ENCODE results near the gene EHBP1.
"Not testable (repeated sequence)": the region's sequence is repeated elsewhere in the genome, so short reads cannot be mapped to it uniquely, and the experiment has no call there.

Gene EHBP1

GRCh38 chr2:63009490-63009889 lies 304.0 kb downstream of the EHBP1 start:
- DNase-seq (ENCODE audit: low read depth in 2 of 2, low spot score in 1 of 2) = no peak

DNA sequence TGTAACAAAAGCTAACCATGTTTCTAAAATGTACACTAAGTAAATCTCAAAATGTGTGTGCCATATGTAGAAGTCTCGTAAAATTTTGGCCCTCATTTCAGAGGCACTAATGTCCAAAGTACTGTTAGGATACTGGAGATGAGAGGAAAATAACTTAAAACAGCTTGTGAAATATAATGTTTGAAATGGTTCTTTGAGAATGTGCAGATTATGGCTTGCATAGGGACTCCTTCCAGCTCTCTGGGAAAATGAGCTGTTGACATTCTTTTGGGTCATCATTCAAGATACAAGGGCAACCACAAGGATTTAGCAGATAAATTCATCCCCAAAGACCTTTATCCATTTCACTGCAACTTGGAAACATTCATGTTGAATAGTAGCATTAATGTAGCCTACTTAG lies 307.0 kb downstream of the EHBP1 start:
- DNase-seq (ENCODE audit: low read depth in 2 of 2, low spot score in 1 of 2) = no peak

- no peak for DNase-seq (ENCODE audit: low read depth in 2 of 2, low spot score in 1 of 2)
Measured at GRCh38 chr2:63013438-63013837, 307.9 kb downstream of the EHBP1 start.

DNA sequence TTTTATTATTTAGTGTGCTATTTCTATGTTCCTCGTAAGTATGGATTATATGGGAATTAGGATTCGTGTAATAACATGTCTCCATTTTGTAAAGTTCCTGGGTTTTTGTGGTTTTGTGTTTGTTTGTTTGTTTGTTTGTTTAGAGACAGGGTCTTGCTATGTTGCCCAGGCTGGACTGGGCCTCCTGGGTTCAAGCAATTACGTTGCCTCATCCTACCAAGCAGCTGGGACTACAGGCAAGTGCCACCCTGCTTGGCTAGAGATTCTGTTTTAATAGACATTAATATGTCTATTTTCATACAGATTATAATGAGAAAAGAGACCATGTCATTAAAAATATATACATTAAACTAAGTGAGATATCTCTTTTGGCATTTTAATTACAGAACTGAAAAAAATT lies 309.9 kb downstream of the EHBP1 start:
- DNase-seq (ENCODE audit: low read depth in 2 of 2, low spot score in 1 of 2) = no peak

DNA sequence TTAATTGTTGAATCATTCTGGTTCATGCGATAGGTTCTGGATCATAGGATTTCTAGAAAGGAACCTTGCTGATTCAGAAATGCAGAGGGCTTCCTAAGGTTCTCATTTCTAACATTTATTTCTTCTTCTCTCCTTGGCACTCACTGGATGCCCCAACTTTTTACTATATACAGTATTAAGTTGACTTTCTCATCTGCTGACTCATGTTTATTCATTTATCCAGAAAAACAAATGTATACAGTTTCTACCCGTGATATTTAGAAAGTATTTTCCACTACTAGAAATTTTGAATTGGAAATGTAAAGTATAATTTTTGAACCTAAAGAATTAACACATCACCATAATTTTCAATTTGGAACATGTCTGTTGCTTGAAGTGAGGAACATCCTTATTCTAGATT lies 312.9 kb downstream of the EHBP1 start:
- no peak for DNase-seq (ENCODE audit: low read depth in 2 of 2, low spot score in 1 of 2)

DNA sequence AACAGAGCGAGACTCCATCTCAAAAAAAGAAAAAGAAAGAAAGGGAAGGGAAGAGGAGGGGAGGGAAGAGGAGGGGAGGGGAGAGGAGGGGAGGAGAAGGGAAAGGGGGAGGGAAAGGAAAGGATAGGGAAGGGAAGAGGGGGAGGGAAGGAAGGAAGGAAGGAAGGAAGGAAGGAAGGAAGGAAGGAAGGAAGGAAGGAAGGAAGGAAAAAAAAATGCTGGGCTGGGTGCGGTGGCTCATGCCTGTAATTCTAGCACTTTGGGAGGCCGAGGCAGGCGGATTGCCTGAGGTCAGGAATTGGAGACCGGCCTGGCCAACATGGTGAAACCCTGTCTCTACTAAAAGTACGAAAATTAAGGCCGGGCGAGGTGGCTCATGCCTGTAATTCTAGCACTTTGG lies 314.2 kb downstream of the EHBP1 start:
- not testable (repeated sequence) for DNase-seq (ENCODE audit: low read depth in 2 of 2, low spot score in 1 of 2)

DNA sequence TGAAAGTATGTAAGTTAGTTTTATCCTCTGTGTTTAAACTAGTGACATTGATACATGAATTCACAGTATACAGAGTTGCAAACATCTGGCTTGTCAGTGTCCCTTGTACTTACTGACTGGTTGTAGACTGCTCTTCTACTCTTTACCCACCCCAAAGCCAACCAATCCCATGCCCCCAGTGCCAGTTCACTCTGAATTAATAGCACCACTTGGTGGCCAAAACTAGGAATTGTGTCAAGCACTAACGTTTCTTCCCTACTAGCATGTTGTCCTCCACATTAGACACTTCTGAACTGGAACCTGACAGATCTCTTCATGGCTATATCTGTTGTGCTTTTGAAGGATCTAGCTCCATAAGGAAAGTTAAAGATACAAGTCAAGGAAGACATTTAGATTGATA lies 317.9 kb downstream of the EHBP1 start:
- no peak for DNase-seq (ENCODE audit: low read depth in 2 of 2, low spot score in 1 of 2)

DNA sequence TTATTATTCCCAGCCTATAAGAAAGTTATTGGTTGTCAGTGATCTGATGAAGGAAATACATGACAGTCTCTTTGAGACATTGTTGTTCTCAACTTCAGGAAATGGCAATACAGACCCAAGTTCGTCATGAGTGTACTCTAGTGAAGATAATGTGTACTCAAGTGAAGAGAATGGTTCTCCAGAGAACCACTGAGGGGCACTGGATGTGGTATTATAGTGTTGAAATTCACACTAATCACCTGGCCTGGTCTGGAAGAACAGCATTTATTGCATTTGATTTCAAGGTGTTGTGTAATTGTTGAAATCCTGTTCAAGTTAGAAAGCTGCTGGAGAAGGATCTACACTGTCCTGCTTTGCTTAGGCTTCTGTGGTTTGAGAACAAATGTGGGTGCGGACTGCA lies 321.7 kb downstream of the EHBP1 start:
- DNase-seq (ENCODE audit: low read depth in 2 of 2, low spot score in 1 of 2) = no peak

- no peak for DNase-seq (ENCODE audit: low read depth in 2 of 2, low spot score in 1 of 2)
Measured at GRCh38 chr2:63029058-63029457, 323.5 kb downstream of the EHBP1 start.

- no peak for DNase-seq (ENCODE audit: low read depth in 2 of 2, low spot score in 1 of 2)
Measured at GRCh38 chr2:63034526-63034925, 329.0 kb downstream of the EHBP1 start.

GRCh38 chr2:63035169-63035568 lies 329.7 kb downstream of the EHBP1 start:
- no peak for DNase-seq (ENCODE audit: low read depth in 2 of 2, low spot score in 1 of 2)

DNA sequence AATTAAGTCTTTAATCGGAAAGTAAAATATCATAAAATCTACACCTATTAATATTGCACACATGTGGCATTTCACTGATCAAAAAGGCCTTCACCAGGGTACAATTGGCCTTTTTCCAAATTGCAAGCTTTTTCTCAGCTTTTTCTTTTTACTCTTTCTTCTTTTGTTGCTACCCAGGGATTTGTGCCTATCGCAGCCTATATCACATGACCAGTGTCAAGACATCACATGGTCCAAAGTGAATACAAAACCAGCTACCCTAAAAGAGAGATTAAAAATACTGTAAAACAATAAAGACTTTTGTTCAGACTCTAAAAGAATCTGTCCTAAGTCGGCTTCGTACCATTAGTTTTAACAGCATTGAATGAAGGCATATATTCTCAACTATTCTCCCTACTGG lies 330.1 kb downstream of the EHBP1 start:
- DNase-seq (ENCODE audit: low read depth in 2 of 2, low spot score in 1 of 2) = no peak

- no peak for DNase-seq (ENCODE audit: low read depth in 2 of 2, low spot score in 1 of 2)
Measured at GRCh38 chr2:63038034-63038433, 332.5 kb downstream of the EHBP1 start.

DNA sequence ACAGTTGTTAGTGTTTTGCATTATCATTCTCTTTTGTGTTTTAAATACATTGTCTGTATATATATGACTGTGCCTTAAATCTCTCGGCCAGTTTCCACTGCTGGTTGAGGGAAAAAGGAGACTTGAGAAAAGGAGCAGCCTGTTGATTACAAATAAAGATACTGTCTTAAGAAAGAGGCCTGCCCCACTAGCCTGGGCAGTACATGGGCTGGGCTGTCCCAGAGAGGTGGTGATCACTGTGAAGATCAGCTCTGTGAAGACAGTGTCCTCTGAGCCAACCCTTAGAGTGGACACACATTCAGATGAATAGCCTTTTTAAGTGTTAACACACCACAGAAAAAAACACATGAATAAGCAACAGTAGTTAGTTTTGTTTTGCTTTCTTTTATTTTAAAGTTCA lies 335.1 kb downstream of the EHBP1 start:
- DNase-seq (ENCODE audit: low read depth in 2 of 2, low spot score in 1 of 2) = no peak

GRCh38 chr2:63041592-63041991 lies 336.1 kb downstream of the EHBP1 start:
- DNase-seq (ENCODE audit: low read depth in 2 of 2, low spot score in 1 of 2) = no peak

- no peak for DNase-seq (ENCODE audit: low read depth in 2 of 2, low spot score in 1 of 2)
Measured at GRCh38 chr2:63044362-63045327, 339.1 kb downstream of the EHBP1 start.

GRCh38 chr2:63046552-63046951 lies 341.0 kb downstream of the EHBP1 start:
- DNase-seq (ENCODE audit: low read depth in 2 of 2, low spot score in 1 of 2) = no peak

GRCh38 chr2:63046961-63047320 lies 341.4 kb downstream of the EHBP1 start:
- no peak for DNase-seq (ENCODE audit: low read depth in 2 of 2, low spot score in 1 of 2)

GRCh38 chr2:63047321-63048279 lies 342.1 kb downstream of the EHBP1 start:
- no peak for DNase-seq (ENCODE audit: low read depth in 2 of 2, low spot score in 1 of 2)

GRCh38 chr2:63048367-63049171 lies 343.1 kb downstream of the EHBP1 start:
- no peak for DNase-seq (ENCODE audit: low read depth in 2 of 2, low spot score in 1 of 2)

Data from stimulated activated CD8-positive, alpha-beta memory T cell treated with anti-CD3 and anti-CD28 coated beads, Interleukin-4, amount 100 ng/mL, for 4 hours (primary cell).